GM23338 (cell line): ENCODE measurements around the gene OLFM1. TPM values are rescaled to one million over a fixed set of nuclear protein-coding genes. Genes with fewer than 3 reads are reported as not detected.

ENCODE experiments used
- ATAC-seq: fragments of 200-7000 bp; cut with Tn5 transposase; 3 replicates; pipeline ENCODE4 v1.9.1; 2020
- DNase-seq: peaks from one replicate; pipeline ENCODE4 v3.0.0-alpha.2; 2015; ENCODE audit warnings: low spot score
- H2AFZ ChIP-seq: fragments of 200-600 bp; sonication (generic); 2 replicates; pipeline ENCODE4 v1.8.0; 2016; ENCODE audit warnings: antibody characterized with exemption, mild to moderate bottlenecking, moderate library complexity
- H3F3A ChIP-seq: fragments of 200-600 bp; sonication (generic); replicated peaks from 2 replicates; pipeline ENCODE4 v1.8.0; 2017; ENCODE audit warnings: antibody characterized with exemption, mixed run types, low read depth
- H3K27ac ChIP-seq: fragments of 200-600 bp; sonication (generic); 2 replicates; pipeline ENCODE4 v1.6.1; 2016; ENCODE audit warnings: low read depth
- H3K27me3 ChIP-seq: fragments of 200-600 bp; sonication (generic); 2 replicates; pipeline ENCODE4 v1.8.0; 2016; ENCODE audit warnings: mild to moderate bottlenecking, mixed run types, moderate library complexity; ENCODE audit not compliant: insufficient read depth
- H3K36me3 ChIP-seq: fragments of 200-600 bp; sonication (generic); 2 replicates; pipeline ENCODE4 v1.8.0; 2016; ENCODE audit warnings: mild to moderate bottlenecking; ENCODE audit not compliant: insufficient read depth
- H3K4me1 ChIP-seq: fragments of 200-600 bp; sonication (generic); 2 replicates; pipeline ENCODE4 v1.8.0; 2016; ENCODE audit warnings: mild to moderate bottlenecking, moderate library complexity; ENCODE audit not compliant: insufficient read depth
- H3K4me2 ChIP-seq: fragments of 200-600 bp; sonication (generic); 2 replicates; pipeline ENCODE4 v1.7.1; 2017; ENCODE audit warnings: mixed run types
- H3K4me3 ChIP-seq: fragments of 200-600 bp; sonication (generic); 2 replicates; pipeline ENCODE4 v1.6.1; 2016; ENCODE audit warnings: mixed run types
- H3K79me2 ChIP-seq: fragments of 200-600 bp; sonication (generic); replicated peaks from 2 replicates; pipeline ENCODE4 v1.8.0; 2017; ENCODE audit warnings: mild to moderate bottlenecking; ENCODE audit not compliant: insufficient read depth
- H3K9me2 ChIP-seq: fragments of 200-600 bp; sonication (generic); 2 replicates; pipeline ENCODE4 v1.8.0; 2017; ENCODE audit not compliant: insufficient read depth
- H4K20me1 ChIP-seq: fragments of 200-600 bp; sonication (generic); replicated peaks from 2 replicates; pipeline ENCODE4 v1.8.0; 2017; ENCODE audit warnings: mild to moderate bottlenecking; ENCODE audit not compliant: insufficient read depth
- H3K27ac Mint-ChIP-seq: 2 replicates; pipeline ENCODE4 v1.8.0; 2020; ENCODE audit warnings: inconsistent platforms, mild to moderate bottlenecking, moderate library complexity, mixed read lengths
- H3K27me3 Mint-ChIP-seq: 3 replicates; pipeline ENCODE4 v1.8.0; 2022; ENCODE audit warnings: low read depth, mild to moderate bottlenecking, moderate library complexity, mixed read lengths, inconsistent platforms; ENCODE audit not compliant: insufficient read depth, poor library complexity
- H3K36me3 Mint-ChIP-seq: 3 replicates; pipeline ENCODE4 v1.8.0; 2021; ENCODE audit warnings: low read depth, mild to moderate bottlenecking, inconsistent platforms, moderate library complexity, mixed read lengths
- H3K4me1 Mint-ChIP-seq: 3 replicates; pipeline ENCODE4 v1.8.0; 2020; ENCODE audit warnings: mild to moderate bottlenecking, inconsistent platforms, mixed read lengths
- H3K4me3 Mint-ChIP-seq: 3 replicates; pipeline ENCODE4 v1.8.0; 2021; ENCODE audit warnings: moderate library complexity, mild to moderate bottlenecking, inconsistent platforms, mixed read lengths
- H3K9me3 Mint-ChIP-seq: 3 replicates; pipeline ENCODE4 v1.8.0; 2020; ENCODE audit warnings: moderate library complexity, mild to moderate bottlenecking, inconsistent platforms, mixed read lengths
- CTCF ChIP-seq, 2 experiments: fragments of 200-600 bp in 1 of 2; sonication (generic) in 1 of 2; conservative IDR thresholded peaks; 2 replicates each; pipeline versions ENCODE4 v1.5.1 to v1.6.1; 2016 to 2017; ENCODE audit warnings: antibody characterized with exemption in 2 of 2, low read depth in 2 of 2, mild to moderate bottlenecking in 2 of 2, moderate library complexity in 1 of 2
- ETS1 ChIP-seq: IDR thresholded peaks from 2 replicates; pipeline ENCODE4 v1.6.1; 2016; ENCODE audit warnings: antibody characterized with exemption
- EZH2 ChIP-seq: fragments of 200-600 bp; sonication (generic); IDR thresholded peaks from one replicate; pipeline ENCODE4 v1.8.0; 2017; ENCODE audit warnings: antibody characterized with exemption, mild to moderate bottlenecking, low read depth; ENCODE audit not compliant: unreplicated experiment
- EZH2phosphoT487 ChIP-seq: fragments of 200-600 bp; sonication (generic); IDR thresholded peaks from one replicate; pipeline ENCODE4 v1.8.1; 2018; ENCODE audit warnings: antibody characterized with exemption; ENCODE audit not compliant: unreplicated experiment
- JUNB ChIP-seq: IDR thresholded peaks from one replicate; pipeline ENCODE4 v1.6.1; 2016; ENCODE audit warnings: antibody characterized with exemption; ENCODE audit not compliant: unreplicated experiment
- POLR2AphosphoS5 ChIP-seq: IDR thresholded peaks from 2 replicates; pipeline ENCODE4 v1.6.1; 2016; ENCODE audit warnings: antibody characterized with exemption, low read depth
- REST ChIP-seq: IDR thresholded peaks from one replicate; pipeline ENCODE4 v1.6.1; 2018; ENCODE audit warnings: antibody characterized with exemption; ENCODE audit not compliant: unreplicated experiment
- STAT1 ChIP-seq: IDR thresholded peaks from one replicate; pipeline ENCODE4 v1.6.1; 2016; ENCODE audit warnings: antibody characterized with exemption; ENCODE audit not compliant: unreplicated experiment
- ZNF114 ChIP-seq: fragments of 250-450 bp; sonication (Bioruptor Pico); IDR thresholded peaks from 2 replicates; pipeline ENCODE4 v1.5.0; 2020; ENCODE audit warnings: mild to moderate bottlenecking, moderate library complexity
- ZNF331 ChIP-seq: fragments of 250-450 bp; sonication (Bioruptor Pico); IDR thresholded peaks from 2 replicates; pipeline ENCODE4 v1.5.0; 2020; ENCODE audit warnings: low read depth, mild to moderate bottlenecking, moderate library complexity
- ZNF462 ChIP-seq: fragments of 250-450 bp; sonication (Bioruptor Pico); IDR thresholded peaks from 2 replicates; pipeline ENCODE4 v1.5.0; 2020; ENCODE audit warnings: mild to moderate bottlenecking, moderate library complexity
- polyA plus RNA-seq: library from polyadenylated mRNA; unstranded; fragments of >200 nt; fragmentation: Nextera tagmentation; extraction: Ambion mirVana; gene quantifications from 2 replicates; pipeline ENCODE4 v1.2.1, GENCODE V29; 2016
- total RNA-seq: library from RNA; depleted of rRNA; stranded (reverse); fragments of >200 nt; shearing (Covaris generic); gene quantifications from 2 replicates; pipeline ENCODE4 v1.2.3, GENCODE V29; 2014

Gene OLFM1
- total and polyA plus RNA-seq, 2 experiments from 2014 or later: 20.6 to 40.1 TPM

GRCh38 chr9:135088979-135089847 lies 1.7 kb downstream of the OLFM1 start (continued):
- no peak for TF ChIP-seq REST

GRCh38 chr9:135090081-135090480 lies 2.6 kb downstream of the OLFM1 start:
- Histone ChIP-seq H4K20me1 (peaks cover 10% of the 10 kb centered on the region; the same call in 1 of the 2 replicates), H3K27ac (no peak overlapping the region), H3K4me1 (peaks cover 4% of the 10 kb centered on the region; the same call in 1 of the 2 replicates), H3F3A (no peaks in the 10 kb centered on the region; the same call in 1 of the 2 replicates), H3K4me3 (no peak overlapping the region), H2AFZ (no peak overlapping the region), H3K36me3 (no peaks in the 10 kb centered on the region), H3K9me2 (no peaks in the 10 kb centered on the region), H3K27me3 (peaks cover 15% of the 10 kb centered on the region), H3K79me2 (no peaks in the 10 kb centered on the region), H3K4me2 (no peak overlapping the region)
- Mint-ChIP-seq H3K9me3 (no peaks in the 10 kb centered on the region), H3K36me3 (peaks cover 16% of the 10 kb centered on the region), H3K4me1 (peaks cover 16% of the 10 kb centered on the region), H3K4me3 (no peak overlapping the region; the same call in 2 of the 3 replicates), H3K27me3 (peaks cover 23% of the 10 kb centered on the region), H3K27ac (no peak overlapping the region)
- DNase-seq (no peak), ATAC-seq (no peak)
- TF ChIP-seq CTCF (conservative IDR thresholded peaks at IDR 0.05; ENCODE audit: low read depth in 2 of 2) (no peak), POLR2AphosphoS5 (no peak), ZNF331 (CRISPR knock-in tag) (no peak), STAT1 (no peak), ZNF462 (CRISPR knock-in tag) (no peak), ETS1 (no peak), ZNF114 (no peak), EZH2phosphoT487 (no peak), EZH2 (no peak), JUNB (no peak)
